ENCODE data around the gene PRTFDC1.
"Not testable (repeated sequence)": the region's sequence is repeated elsewhere in the genome, so short reads cannot be mapped to it uniquely, and the experiment has no call there.

Gene PRTFDC1

GRCh38 chr10:24849501-24850299 lies 102.7 kb downstream of the PRTFDC1 start:
- in situ Hi-C loops (cut with MboI; ENCODE audit: low sequenced_read_pairs), result no loop called here

- in situ Hi-C loops (cut with MboI; ENCODE audit: low sequenced_read_pairs), result no loop called here
These were observed 103.4 kb downstream of the PRTFDC1 start for GRCh38 chr10:24849051-24849450.

GRCh38 chr10:24848195-24848594 lies 104.2 kb downstream of the PRTFDC1 start:
- in situ Hi-C loops (cut with MboI; ENCODE audit: low sequenced_read_pairs), result no loop called here

GRCh38 chr10:24847112-24848070 lies 105.0 kb downstream of the PRTFDC1 start:
- in situ Hi-C loops (cut with MboI; ENCODE audit: low sequenced_read_pairs), result no loop called here

- in situ Hi-C loops (cut with MboI; ENCODE audit: low sequenced_read_pairs), result no loop called here
These were observed 107.7 kb downstream of the PRTFDC1 start for GRCh38 chr10:24844742-24845141.

- in situ Hi-C loops (cut with MboI; ENCODE audit: low sequenced_read_pairs), result no loop called here
These were observed 109.2 kb downstream of the PRTFDC1 start for GRCh38 chr10:24843256-24843655.

GRCh38 chr10:24842856-24843255 lies 109.5 kb downstream of the PRTFDC1 start:
- in situ Hi-C loops (cut with MboI; ENCODE audit: low sequenced_read_pairs), result no loop called here

GRCh38 chr10:24841530-24841929 lies 110.9 kb downstream of the PRTFDC1 start:
- in situ Hi-C loops (cut with MboI; ENCODE audit: low sequenced_read_pairs), result no loop called here

GRCh38 chr10:24840784-24841183 lies 111.6 kb downstream of the PRTFDC1 start:
- in situ Hi-C loops (cut with MboI; ENCODE audit: low sequenced_read_pairs), result no loop called here

- in situ Hi-C loops (cut with MboI; ENCODE audit: low sequenced_read_pairs), result not testable (repeated sequence)
These were observed 114.6 kb downstream of the PRTFDC1 start for GRCh38 chr10:24837781-24838180.

GRCh38 chr10:24834869-24835268 lies 117.5 kb downstream of the PRTFDC1 start:
- in situ Hi-C loops (cut with MboI; ENCODE audit: low sequenced_read_pairs), result no loop called here

GRCh38 chr10:24826009-24826408 lies 126.4 kb downstream of the PRTFDC1 start:
- in situ Hi-C loops (cut with MboI; ENCODE audit: low sequenced_read_pairs), result no loop called here

- in situ Hi-C loops (cut with MboI; ENCODE audit: low sequenced_read_pairs), result no loop called here
These were observed 126.9 kb downstream of the PRTFDC1 start for GRCh38 chr10:24825551-24825950.

GRCh38 chr10:24824536-24824935 lies 127.9 kb downstream of the PRTFDC1 start:
- in situ Hi-C loops (cut with MboI; ENCODE audit: low sequenced_read_pairs), result no loop called here

- in situ Hi-C loops (cut with MboI; ENCODE audit: low sequenced_read_pairs), result no loop called here
These were observed 128.3 kb downstream of the PRTFDC1 start for GRCh38 chr10:24824124-24824523.

- in situ Hi-C loops (cut with MboI; ENCODE audit: low sequenced_read_pairs), result no loop called here
These were observed 129.8 kb downstream of the PRTFDC1 start for GRCh38 chr10:24822590-24822989.

GRCh38 chr10:24821986-24822385 lies 130.4 kb downstream of the PRTFDC1 start:
- in situ Hi-C loops (cut with MboI; ENCODE audit: low sequenced_read_pairs), result no loop called here

GRCh38 chr10:24816868-24817396 lies 135.5 kb downstream of the PRTFDC1 start:
- in situ Hi-C loops (cut with MboI; ENCODE audit: low sequenced_read_pairs), result no loop called here

GRCh38 chr10:24814568-24815313 lies 137.7 kb downstream of the PRTFDC1 start:
- in situ Hi-C loops (cut with MboI; ENCODE audit: low sequenced_read_pairs), result no loop called here

GRCh38 chr10:24813856-24814255 lies 138.6 kb downstream of the PRTFDC1 start:
- in situ Hi-C loops (cut with MboI; ENCODE audit: low sequenced_read_pairs), result no loop called here

- in situ Hi-C loops (cut with MboI; ENCODE audit: low sequenced_read_pairs), result no loop called here
These were observed 146.1 kb downstream of the PRTFDC1 start for GRCh38 chr10:24806262-24806661.
